Measurements from ENCODE around the gene EPAS1. TPM values are rescaled to one million over a fixed set of nuclear protein-coding genes. Genes with fewer than 3 reads are reported as not detected.

EPAS1 gene
- total and polyA plus RNA-seq, 2 experiments from 2014 or later, result 47.5 to 73.8 TPM

DNA sequence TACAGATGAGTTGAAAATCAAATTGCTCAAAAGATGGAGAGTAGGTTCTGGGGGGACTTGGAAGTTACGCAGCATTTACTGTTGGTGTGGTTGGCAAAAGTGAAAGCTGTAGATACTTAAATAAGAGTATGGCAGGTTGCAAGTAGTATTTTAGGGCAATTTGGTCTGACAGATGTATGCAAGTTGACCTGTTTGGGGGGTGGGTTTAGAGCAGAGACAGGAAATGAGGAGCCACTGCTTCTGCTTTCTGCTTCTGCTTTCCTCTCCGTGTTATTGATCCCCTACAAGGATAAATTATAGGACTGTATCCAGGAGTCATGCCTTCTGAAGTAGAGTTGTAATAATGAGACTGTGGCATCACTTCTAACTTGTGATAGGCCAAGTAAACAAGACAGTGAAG, 71.2 kb downstream of the EPAS1 start:
- Histone ChIP-seq H3K27ac (no peak overlapping the region), H3K36me3 (ENCODE audit: low read depth) (peaks cover 16% of the 10 kb centered on the region)
- in situ Hi-C loops (cut with MboI), result no loop called here

DNA sequence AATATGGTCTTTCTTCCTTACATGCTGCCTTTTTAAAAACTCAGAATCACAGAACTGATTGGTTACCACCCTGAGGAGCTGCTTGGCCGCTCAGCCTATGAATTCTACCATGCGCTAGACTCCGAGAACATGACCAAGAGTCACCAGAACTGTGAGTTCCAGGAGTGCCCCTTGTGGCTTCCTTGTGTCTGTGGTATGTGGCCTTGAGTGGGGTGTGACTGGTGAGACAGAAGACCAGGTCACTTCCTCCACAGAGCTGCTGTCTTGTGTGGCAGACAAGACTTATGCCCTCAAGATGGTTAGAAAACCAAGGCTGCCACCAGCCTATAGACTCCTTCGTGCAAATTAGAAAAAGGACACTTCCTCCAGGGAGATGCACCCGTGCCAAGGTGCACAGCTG, 72.6 kb downstream of the EPAS1 start:
- Histone ChIP-seq H3K27me3 (replicated peaks; ENCODE audit: insufficient read depth) (no peaks in the 10 kb centered on the region), H4K20me1 (ENCODE audit: insufficient read depth) (no peaks in the 10 kb centered on the region), H3K27ac (no peak overlapping the region), H3F3A (ENCODE audit: insufficient read depth) (0 out of 2 replicates have a peak, but pooled peaks cover under 1% of the 10 kb centered on the region), H3K9me3 (ENCODE audit: low read depth) (no peaks in the 10 kb centered on the region), H3K36me3 (ENCODE audit: low read depth) (peaks cover 18% of the 10 kb centered on the region), H2AFZ (no peak overlapping the region), H3K9me2 (ENCODE audit: insufficient read depth) (no peaks in the 10 kb centered on the region), H3K4me3 (no peak overlapping the region), H3K4me2 (ENCODE audit: unreplicated experiment) (no peak overlapping the region), H3K79me2 (ENCODE audit: insufficient read depth) (no peaks in the 10 kb centered on the region), H3K9ac (no peak overlapping the region), H3K4me1 (ENCODE audit: insufficient read depth) (no peaks in the 10 kb centered on the region)
- in situ Hi-C loops (cut with MboI), result no loop called here
- no peak for DNase-seq
- TF ChIP-seq EZH2 (IDR thresholded peaks at IDR 0.05; ENCODE audit: insufficient read depth, poor library complexity, severe bottlenecking), result no peak
- TF ChIP-seq EZH2phosphoT487 (IDR thresholded peaks at IDR 0.05; ENCODE audit: insufficient read depth, low read depth), result no peak
- WGBS, 2 experiments (ENCODE audit: low coverage in 1 of 2, low lambda C conversion rate in 2 of 2, missing lambda C conversion rate in 2 of 2), result 98 to 100% methylated on average over 5 of the region's 5 CpGs

More for the DNA sequence above, 71.2 kb downstream of the EPAS1 start:
- Histone ChIP-seq H4K20me1 (ENCODE audit: insufficient read depth) (no peaks in the 10 kb centered on the region), H3F3A (ENCODE audit: insufficient read depth) (peaks cover 5% of the 10 kb centered on the region), H3K4me2 (ENCODE audit: unreplicated experiment) (no peak overlapping the region), H3K9me2 (ENCODE audit: insufficient read depth) (no peaks in the 10 kb centered on the region), H2AFZ (no peak overlapping the region), H3K27me3 (replicated peaks; ENCODE audit: insufficient read depth) (no peaks in the 10 kb centered on the region), H3K9me3 (ENCODE audit: low read depth) (no peaks in the 10 kb centered on the region), H3K4me1 (ENCODE audit: insufficient read depth) (peaks cover 4% of the 10 kb centered on the region; the same call in 1 of the 2 replicates), H3K4me3 (no peak overlapping the region), H3K79me2 (ENCODE audit: insufficient read depth) (0 out of 2 replicates have a peak, but pooled peaks cover 8% of the 10 kb centered on the region), H3K9ac (no peak overlapping the region)
- no peak for TF ChIP-seq EZH2phosphoT487 (IDR thresholded peaks at IDR 0.05; ENCODE audit: insufficient read depth, low read depth)
- no peak for TF ChIP-seq EZH2 (IDR thresholded peaks at IDR 0.05; ENCODE audit: insufficient read depth, poor library complexity, severe bottlenecking)
- 69 to 80% methylated on average over 2 of the region's 2 CpGs for WGBS, 2 experiments (ENCODE audit: low coverage in 1 of 2, low lambda C conversion rate in 2 of 2, missing lambda C conversion rate in 2 of 2)
- DNase-seq, result no peak

DNA sequence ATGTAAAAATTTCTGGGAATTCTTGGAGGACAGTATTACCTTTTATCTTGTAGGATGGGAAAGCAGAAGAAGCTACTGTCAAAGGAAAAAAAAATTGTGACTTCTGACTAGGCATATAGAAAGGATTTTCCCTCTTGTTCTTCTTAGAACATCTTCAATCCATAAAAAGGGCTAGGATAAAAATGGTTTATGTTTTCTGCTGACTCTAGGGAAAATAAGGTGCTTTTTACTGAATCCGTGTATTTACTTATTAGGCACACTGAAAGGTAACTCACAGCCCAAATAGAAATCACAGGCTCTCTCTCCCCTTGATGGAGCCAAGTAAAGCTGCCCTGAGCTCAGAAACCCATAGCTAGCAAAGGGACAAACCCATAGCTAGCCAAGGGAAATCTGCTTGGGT, 74.6 kb downstream of the EPAS1 start:
- H3K27me3 ChIP-seq (replicated peaks; ENCODE audit: insufficient read depth), result no peaks in the 10 kb centered on the region
- no peak overlapping the region for H3K4me2 ChIP-seq (ENCODE audit: unreplicated experiment)
- no peaks in the 10 kb centered on the region for H3K79me2 ChIP-seq (ENCODE audit: insufficient read depth)
- H3F3A ChIP-seq (ENCODE audit: insufficient read depth), result no peaks in the 10 kb centered on the region
- in situ Hi-C loops (cut with MboI), result no loop called here
- H3K27ac ChIP-seq, result no peak overlapping the region
- no peak for DNase-seq
- peaks cover 18% of the 10 kb centered on the region for H3K36me3 ChIP-seq (ENCODE audit: low read depth)
- 67 to 95% methylated on average over 1 of the region's 1 CpG for WGBS, 2 experiments (ENCODE audit: low coverage in 1 of 2, low lambda C conversion rate in 2 of 2, missing lambda C conversion rate in 2 of 2)
- H3K9me3 ChIP-seq (ENCODE audit: low read depth), result no peaks in the 10 kb centered on the region
- H3K4me3 ChIP-seq, result no peak overlapping the region
- no peaks in the 10 kb centered on the region for H3K9me2 ChIP-seq (ENCODE audit: insufficient read depth)
- H2AFZ ChIP-seq, result no peak overlapping the region
- no peaks in the 10 kb centered on the region for H3K4me1 ChIP-seq (ENCODE audit: insufficient read depth)
- TF ChIP-seq EZH2phosphoT487 (IDR thresholded peaks at IDR 0.05; ENCODE audit: insufficient read depth, low read depth), result no peak
- H4K20me1 ChIP-seq (ENCODE audit: insufficient read depth), result no peaks in the 10 kb centered on the region
- no peak overlapping the region for H3K9ac ChIP-seq

DNA sequence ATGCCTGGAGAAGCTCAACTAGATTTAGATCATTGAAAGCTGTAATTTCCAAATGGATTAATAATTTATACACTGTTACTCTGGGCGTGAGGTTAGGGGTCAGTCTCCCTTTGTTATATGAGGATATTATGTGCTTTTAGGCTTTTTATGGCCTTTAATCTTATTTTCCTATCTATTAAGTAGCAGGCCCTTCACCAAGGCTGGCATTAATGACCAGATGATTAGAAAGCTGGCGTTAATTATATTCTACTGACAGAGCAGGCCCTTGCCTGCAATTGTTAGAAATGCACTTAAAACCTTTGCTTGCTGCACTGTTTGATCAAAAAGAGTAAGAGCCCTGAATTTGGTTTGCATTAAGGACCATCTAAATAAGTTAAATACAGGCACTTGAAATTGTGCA, 75.3 kb downstream of the EPAS1 start:
- Histone ChIP-seq H3K4me2 (ENCODE audit: unreplicated experiment) (no peak overlapping the region), H3K79me2 (ENCODE audit: insufficient read depth) (no peaks in the 10 kb centered on the region), H3K9me2 (ENCODE audit: insufficient read depth) (no peaks in the 10 kb centered on the region), H3K9ac (no peak overlapping the region), H3K4me1 (ENCODE audit: insufficient read depth) (no peaks in the 10 kb centered on the region), H2AFZ (no peak overlapping the region), H3F3A (ENCODE audit: insufficient read depth) (no peaks in the 10 kb centered on the region), H4K20me1 (ENCODE audit: insufficient read depth) (no peaks in the 10 kb centered on the region), H3K4me3 (no peak overlapping the region), H3K36me3 (ENCODE audit: low read depth) (peaks cover 18% of the 10 kb centered on the region), H3K27me3 (replicated peaks; ENCODE audit: insufficient read depth) (no peaks in the 10 kb centered on the region), H3K27ac (no peak overlapping the region), H3K9me3 (ENCODE audit: low read depth) (no peaks in the 10 kb centered on the region)
- in situ Hi-C loops (cut with MboI), result no loop called here
- no peak for TF ChIP-seq EZH2 (IDR thresholded peaks at IDR 0.05; ENCODE audit: insufficient read depth, poor library complexity, severe bottlenecking)
- TF ChIP-seq EZH2phosphoT487 (IDR thresholded peaks at IDR 0.05; ENCODE audit: insufficient read depth, low read depth), result no peak
- no peak for DNase-seq
- 91 to 98% methylated on average over 2 of the region's 2 CpGs for WGBS, 2 experiments (ENCODE audit: low coverage in 1 of 2, low lambda C conversion rate in 2 of 2, missing lambda C conversion rate in 2 of 2)

GRCh38 chr2:46373238-46373637, 76.0 kb downstream of the EPAS1 start:
- Histone ChIP-seq H3K9ac (no peak overlapping the region), H3K4me1 (ENCODE audit: insufficient read depth) (no peaks in the 10 kb centered on the region), H3K79me2 (ENCODE audit: insufficient read depth) (no peaks in the 10 kb centered on the region), H2AFZ (no peak overlapping the region), H3K36me3 (ENCODE audit: low read depth) (peaks cover 21% of the 10 kb centered on the region), H3K4me3 (no peak overlapping the region), H3K27ac (no peak overlapping the region), H3K9me3 (ENCODE audit: low read depth) (no peaks in the 10 kb centered on the region), H3F3A (ENCODE audit: insufficient read depth) (no peaks in the 10 kb centered on the region), H3K4me2 (ENCODE audit: unreplicated experiment) (no peak overlapping the region), H3K9me2 (ENCODE audit: insufficient read depth) (no peaks in the 10 kb centered on the region), H3K27me3 (replicated peaks; ENCODE audit: insufficient read depth) (no peaks in the 10 kb centered on the region), H4K20me1 (ENCODE audit: insufficient read depth) (no peaks in the 10 kb centered on the region)
- no peak for DNase-seq
- TF ChIP-seq EZH2 (IDR thresholded peaks at IDR 0.05; ENCODE audit: insufficient read depth, poor library complexity, severe bottlenecking), result no peak
- TF ChIP-seq EZH2phosphoT487 (IDR thresholded peaks at IDR 0.05; ENCODE audit: insufficient read depth, low read depth), result no peak
- in situ Hi-C loops (cut with MboI), result no loop called here
- WGBS, 2 experiments (ENCODE audit: low coverage in 1 of 2, low lambda C conversion rate in 2 of 2, missing lambda C conversion rate in 2 of 2), result 97 to 98% methylated on average over 4 of the region's 4 CpGs
